Testis (tissue), 2 donors: Measurements from ENCODE around the gene LY6G5C.

ENCODE experiments used
- POLR2A ChIP-seq: fragments of 450-650 bp; IDR thresholded peaks from one replicate; pipeline ENCODE4 v1.6.1; 2017; ENCODE audit warnings: antibody characterized with exemption, mild to moderate bottlenecking, moderate library complexity
- TF ChIP-seq, protein P1 (sequence below), 3 experiments: fragments of 450-650 bp in 2 of 3; fragments of 200-600 bp in 1 of 3; sonication (generic) in 1 of 3; IDR thresholded peaks; one replicate each; pipeline ENCODE4 v1.5.1; 2016 to 2019; ENCODE audit warnings: antibody characterized with exemption in 3 of 3, mild to moderate bottlenecking in 2 of 3, moderate library complexity in 1 of 3

DNA sequence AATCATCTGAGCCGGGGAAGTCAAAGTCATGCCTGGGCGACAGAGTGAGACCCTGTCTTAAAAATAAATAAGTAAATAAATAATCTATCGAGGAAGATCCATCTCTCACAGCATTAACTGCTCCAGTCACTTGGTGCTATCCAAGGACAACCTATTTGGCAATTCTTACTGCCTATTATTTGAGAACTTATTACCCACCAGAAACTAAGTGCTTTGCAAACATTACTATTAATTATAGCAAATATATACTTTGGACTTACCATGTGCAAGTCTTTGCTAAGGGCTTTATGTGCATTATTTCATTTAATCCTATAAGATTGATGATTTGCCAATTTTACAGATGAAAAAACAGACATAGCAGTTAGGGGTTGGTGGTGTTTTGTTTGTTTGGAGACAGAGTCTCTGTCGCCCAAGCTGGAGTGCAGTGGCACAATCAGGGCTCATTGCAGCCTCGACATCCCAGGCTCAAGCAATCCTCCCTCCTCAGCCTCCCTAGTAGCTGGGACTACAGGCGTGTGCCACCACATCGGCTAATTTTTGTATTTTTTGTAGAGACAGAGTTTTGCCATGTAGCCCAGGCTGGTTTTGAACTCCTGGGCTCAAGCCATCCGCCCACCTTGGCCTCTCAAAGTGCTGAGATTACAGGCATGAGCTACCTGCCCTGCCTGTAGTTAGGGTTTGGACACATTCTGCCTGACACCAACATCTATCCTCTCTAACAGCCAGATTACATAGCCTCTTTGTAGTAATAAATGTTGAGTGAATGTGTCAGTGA lies 26.1 kb downstream of the LY6G5C start:
- TF ChIP-seq, protein P1, sequence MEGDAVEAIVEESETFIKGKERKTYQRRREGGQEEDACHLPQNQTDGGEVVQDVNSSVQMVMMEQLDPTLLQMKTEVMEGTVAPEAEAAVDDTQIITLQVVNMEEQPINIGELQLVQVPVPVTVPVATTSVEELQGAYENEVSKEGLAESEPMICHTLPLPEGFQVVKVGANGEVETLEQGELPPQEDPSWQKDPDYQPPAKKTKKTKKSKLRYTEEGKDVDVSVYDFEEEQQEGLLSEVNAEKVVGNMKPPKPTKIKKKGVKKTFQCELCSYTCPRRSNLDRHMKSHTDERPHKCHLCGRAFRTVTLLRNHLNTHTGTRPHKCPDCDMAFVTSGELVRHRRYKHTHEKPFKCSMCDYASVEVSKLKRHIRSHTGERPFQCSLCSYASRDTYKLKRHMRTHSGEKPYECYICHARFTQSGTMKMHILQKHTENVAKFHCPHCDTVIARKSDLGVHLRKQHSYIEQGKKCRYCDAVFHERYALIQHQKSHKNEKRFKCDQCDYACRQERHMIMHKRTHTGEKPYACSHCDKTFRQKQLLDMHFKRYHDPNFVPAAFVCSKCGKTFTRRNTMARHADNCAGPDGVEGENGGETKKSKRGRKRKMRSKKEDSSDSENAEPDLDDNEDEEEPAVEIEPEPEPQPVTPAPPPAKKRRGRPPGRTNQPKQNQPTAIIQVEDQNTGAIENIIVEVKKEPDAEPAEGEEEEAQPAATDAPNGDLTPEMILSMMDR (IDR thresholded peaks at IDR 0.05): no peak
- TF ChIP-seq POLR2A: no peak
